Measurements from ENCODE around the gene CRIP3.

DNA sequence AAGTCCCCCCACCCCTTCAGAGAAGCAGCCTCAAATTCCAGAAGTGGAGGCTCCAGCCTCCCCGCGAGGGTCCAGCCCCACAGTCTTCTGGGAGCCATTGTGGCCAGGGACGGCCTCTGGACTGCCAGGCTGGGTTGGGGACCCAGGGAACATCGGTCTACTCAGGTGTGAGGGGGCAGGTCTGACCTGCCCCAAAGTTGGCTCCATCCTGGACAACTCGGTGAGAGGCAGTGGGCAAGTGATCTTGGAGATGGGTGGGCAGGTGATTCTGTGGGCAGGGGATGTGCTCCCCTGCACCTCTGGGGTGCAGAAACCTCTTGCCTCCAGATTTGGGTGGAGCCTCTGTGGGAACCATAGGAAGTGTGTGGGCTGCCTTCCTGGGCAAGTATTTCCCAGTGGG is 22.8 kb downstream of the CRIP3 start:
- TF ChIP-seq POLR2A (IDR thresholded peaks at IDR 0.05; ENCODE audit: low read length) (no peak), GATA1 (IDR thresholded peaks at IDR 0.05; ENCODE audit: low read depth, low read length) (no peak)
